H9 (cell line): ENCODE data around the gene CCNT2. TPM values are rescaled to one million over a fixed set of nuclear protein-coding genes. Genes with fewer than 3 reads are reported as not detected.

Experiments
- DNase-seq: peaks from one replicate; pipeline ENCODE4 v3.0.0-alpha.2; 2017
- H2AFZ ChIP-seq: one replicate; pipeline ENCODE4 v1.6.1; 2013; ENCODE audit warnings: mild to moderate bottlenecking, low read length, control low read depth, moderate library complexity
- H2AK5ac ChIP-seq: 2 replicates; pipeline ENCODE4 v1.6.1; 2013; ENCODE audit warnings: low read length, control low read depth, mixed read lengths; ENCODE audit not compliant: insufficient read length
- H2BK120ac ChIP-seq: one replicate; pipeline ENCODE4 v1.6.1; 2013; ENCODE audit warnings: low read depth, mild to moderate bottlenecking, low read length, control low read depth, inconsistent platforms; ENCODE audit not compliant: poor library complexity, severe bottlenecking
- H2BK12ac ChIP-seq: 2 replicates; pipeline ENCODE4 v1.6.1; 2013; ENCODE audit warnings: low read length, control low read depth, mixed read lengths, low read depth; ENCODE audit not compliant: insufficient read length
- H2BK15ac ChIP-seq: 2 replicates; pipeline ENCODE4 v1.6.1; 2013; ENCODE audit warnings: low read depth, low read length, control low read depth
- H2BK20ac ChIP-seq: one replicate; pipeline ENCODE4 v1.6.1; 2013; ENCODE audit warnings: low read depth, mild to moderate bottlenecking, low read length, control low read depth, inconsistent platforms; ENCODE audit not compliant: poor library complexity, severe bottlenecking
- H2BK5ac ChIP-seq: 2 replicates; pipeline ENCODE4 v1.6.1; 2013; ENCODE audit warnings: low read length, control low read depth, mixed read lengths; ENCODE audit not compliant: insufficient read length
- H3K14ac ChIP-seq: 2 replicates; pipeline ENCODE4 v1.6.1; 2013; ENCODE audit warnings: low read length, control low read depth; ENCODE audit not compliant: insufficient read depth
- H3K18ac ChIP-seq: 2 replicates; pipeline ENCODE4 v1.6.1; 2013; ENCODE audit warnings: low read depth, mild to moderate bottlenecking, mixed read lengths, low read length, control low read depth; ENCODE audit not compliant: insufficient read length
- H3K23ac ChIP-seq: 2 replicates; pipeline ENCODE4 v1.6.1; 2013; ENCODE audit warnings: low read length, control low read depth, mixed read lengths, low read depth; ENCODE audit not compliant: insufficient read length
- H3K23me2 ChIP-seq: 2 replicates; pipeline ENCODE4 v1.6.1; 2013; ENCODE audit warnings: low read depth, mild to moderate bottlenecking, mixed read lengths, low read length, control low read depth; ENCODE audit not compliant: insufficient read length, poor library complexity, severe bottlenecking
- H3K27ac ChIP-seq: 2 replicates; pipeline ENCODE4 v1.5.1; 2013; ENCODE audit warnings: low read length, control low read depth, mixed read lengths, low read depth; ENCODE audit not compliant: insufficient read length
- H3K27me3 ChIP-seq: 2 replicates; pipeline ENCODE4 v1.6.1; 2013; ENCODE audit warnings: low read length, control low read depth, inconsistent platforms; ENCODE audit not compliant: insufficient read depth
- H3K4ac ChIP-seq: 2 replicates; pipeline ENCODE4 v1.6.1; 2013; ENCODE audit warnings: low read depth, mild to moderate bottlenecking, control low read depth, inconsistent platforms, low read length, moderate library complexity
- H3K4me1 ChIP-seq: 2 replicates; pipeline ENCODE4 v1.6.1; 2013; ENCODE audit warnings: low read length, control low read depth, inconsistent platforms; ENCODE audit not compliant: insufficient read depth
- H3K4me2 ChIP-seq: 2 replicates; pipeline ENCODE4 v1.6.1; 2013; ENCODE audit warnings: low read length, control low read depth, mixed read lengths; ENCODE audit not compliant: insufficient read length, insufficient read depth
- H3K56ac ChIP-seq: 2 replicates; pipeline ENCODE4 v1.6.1; 2013; ENCODE audit warnings: low read depth, mild to moderate bottlenecking, mixed read lengths, low read length, control low read depth; ENCODE audit not compliant: insufficient read length
- H3K79me1 ChIP-seq: 2 replicates; pipeline ENCODE4 v1.6.1; 2013; ENCODE audit warnings: low read depth, mild to moderate bottlenecking, moderate library complexity, low read length, control low read depth, inconsistent platforms; ENCODE audit not compliant: insufficient read depth, poor library complexity, severe bottlenecking
- H3K79me2 ChIP-seq: 2 replicates; pipeline ENCODE4 v1.6.1; 2013; ENCODE audit warnings: low read length, control low read depth, inconsistent platforms; ENCODE audit not compliant: insufficient read depth
- H3K9ac ChIP-seq: 2 replicates; pipeline ENCODE4 v1.6.1; 2013; ENCODE audit warnings: low read length, control low read depth, mixed read lengths; ENCODE audit not compliant: insufficient read length; ENCODE audit errors: extremely low read depth
- H3K9me3 ChIP-seq: one replicate; pipeline ENCODE4 v1.6.1; 2013; ENCODE audit warnings: low read depth, low read length, inconsistent platforms; ENCODE audit not compliant: control insufficient read depth
- H3T11ph ChIP-seq: one replicate; pipeline ENCODE4 v1.6.1; 2013; ENCODE audit warnings: mild to moderate bottlenecking, low read length, control low read depth, inconsistent platforms
- H4K20me1 ChIP-seq: one replicate; pipeline ENCODE4 v1.6.1; 2013; ENCODE audit not compliant: control insufficient read depth, insufficient read length, insufficient read depth
- H4K5ac ChIP-seq: 2 replicates; pipeline ENCODE4 v1.6.1; 2013; ENCODE audit warnings: low read depth, mild to moderate bottlenecking, mixed read lengths, low read length, control low read depth; ENCODE audit not compliant: insufficient read length
- H4K8ac ChIP-seq: replicated peaks from 2 replicates; pipeline ENCODE4 v1.6.1; 2013; ENCODE audit warnings: low read length, control low read depth, mixed read lengths, low read depth; ENCODE audit not compliant: insufficient read length
- H4K91ac ChIP-seq: 2 replicates; pipeline ENCODE4 v1.6.1; 2013; ENCODE audit warnings: low read depth, mild to moderate bottlenecking, moderate library complexity, mixed read lengths, low read length, control low read depth; ENCODE audit not compliant: insufficient read length
- H3K27ac Mint-ChIP-seq, 3 experiments: 2 replicates in 2 of 3; 3 replicates in 1 of 3; pipeline ENCODE4 v1.8.0; 2020 to 2021; ENCODE audit warnings: mixed read lengths in 3 of 3, mild to moderate bottlenecking in 1 of 3, moderate library complexity in 1 of 3
- H3K27me3 Mint-ChIP-seq: 2 replicates; pipeline ENCODE4 v1.8.0; 2021; ENCODE audit warnings: low read depth, mild to moderate bottlenecking, moderate library complexity, mixed read lengths
- H3K36me3 Mint-ChIP-seq, 3 experiments: 2 replicates in 2 of 3; 3 replicates in 1 of 3; pipeline ENCODE4 v1.8.0; 2020 to 2021; ENCODE audit warnings: low read depth in 3 of 3, mixed read lengths in 3 of 3; ENCODE audit not compliant: insufficient read depth in 1 of 3
- H3K4me1 Mint-ChIP-seq, 2 experiments: 2 replicates each; pipeline ENCODE4 v1.8.0; 2020; ENCODE audit warnings: mixed read lengths in 2 of 2
- H3K4me3 Mint-ChIP-seq, 2 experiments: 2 replicates in 1 of 2; 3 replicates in 1 of 2; pipeline ENCODE4 v1.8.0; 2020 to 2021; ENCODE audit warnings: mild to moderate bottlenecking in 2 of 2, mixed read lengths in 2 of 2, moderate library complexity in 1 of 2
- H3K9me3 Mint-ChIP-seq, 2 experiments: 2 replicates in 1 of 2; 3 replicates in 1 of 2; pipeline ENCODE4 v1.8.0; 2020; ENCODE audit warnings: mild to moderate bottlenecking in 2 of 2, mixed read lengths in 2 of 2, moderate library complexity in 1 of 2
- WGBS: extraction: QIAGEN DNeasy Blood & Tissue Kit; methylation state at CpG from one replicate; pipeline ENCODE4 v1.1.7; 2013; ENCODE audit warnings: missing lambda C conversion rate, low lambda C conversion rate, mixed read lengths; ENCODE audit not compliant: insufficient read length; ENCODE audit errors: extremely low coverage; 5-methylcytosine and 5-hydroxymethylcytosine counted together
- total RNA-seq: library from RNA; stranded (reverse); gene quantifications from 2 replicates; pipeline ENCODE4 v1.2.1, GENCODE V29; 2021
- TF ChIP-seq, protein P1 (sequence below): fragments of 200-600 bp; sonication (generic); conservative IDR thresholded peaks from 3 replicates; pipeline ENCODE4 v1.8.0; 2021; ENCODE audit warnings: antibody characterized with exemption, mild to moderate bottlenecking

CCNT2 gene
- total RNA-seq, 1 experiment from 2014 or later = 42.0 TPM

DNA sequence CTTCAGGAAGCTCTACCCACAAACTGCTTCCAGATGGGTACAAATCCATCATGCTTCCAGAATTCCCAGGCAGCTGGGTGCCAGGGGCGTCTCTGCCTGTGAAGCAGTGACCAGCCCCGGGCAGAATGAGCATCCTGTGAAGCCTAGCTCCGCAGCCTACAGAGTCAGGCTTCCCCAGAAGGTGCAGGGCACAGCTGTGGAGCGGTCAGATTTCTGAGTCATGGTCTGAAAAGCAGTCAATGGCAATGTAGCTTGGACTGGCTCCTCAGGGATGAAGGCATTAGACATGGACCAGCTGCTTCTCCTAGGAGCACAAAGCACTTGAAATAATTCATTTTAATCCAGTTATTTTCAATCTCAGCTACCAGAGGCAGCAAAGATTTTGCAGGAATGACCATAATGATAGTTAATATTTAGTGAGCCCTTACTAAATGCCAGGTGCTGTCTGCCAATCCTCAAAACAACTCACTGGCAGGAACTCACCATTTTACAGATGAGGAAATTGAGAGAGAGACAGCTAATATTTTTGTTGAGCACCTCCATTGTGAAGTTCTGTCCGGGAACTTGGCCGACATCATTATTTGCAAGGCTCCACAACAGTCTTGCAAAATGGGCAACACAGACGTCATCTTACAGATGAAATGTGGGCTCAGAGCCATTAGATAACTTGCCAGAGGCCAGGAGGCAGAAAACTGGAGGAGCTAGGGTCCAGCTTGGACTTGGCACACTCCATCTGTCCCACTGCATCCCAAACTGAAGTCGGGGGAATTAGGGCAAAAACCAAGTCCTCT, 48.5 kb upstream of the CCNT2 start:
- Histone ChIP-seq H3K4me2 (no peak overlapping the region), H4K5ac (no peak overlapping the region), H4K20me1 (no peaks in the 10 kb centered on the region), H3K27ac (no peak overlapping the region), H4K91ac (no peak overlapping the region), H4K8ac (no peak overlapping the region), H3K27me3 (no peaks in the 10 kb centered on the region), H3K18ac (no peak overlapping the region), H3K9me3 (no peaks in the 10 kb centered on the region), H3K23me2 (no peaks in the 10 kb centered on the region), H3K14ac (no peak overlapping the region), H3K4me1 (no peaks in the 10 kb centered on the region), H2AK5ac (no peak overlapping the region), H2BK20ac (no peak overlapping the region), H3K9ac (no peak overlapping the region), H3K23ac (no peak overlapping the region), H3K4ac (no peak overlapping the region), H3T11ph (no peak overlapping the region), H2BK120ac (no peak overlapping the region), H3K79me1 (no peaks in the 10 kb centered on the region), H2AFZ (no peak overlapping the region), H3K56ac (no peak overlapping the region), H2BK12ac (no peak overlapping the region), H2BK5ac (no peak overlapping the region), H3K79me2 (no peaks in the 10 kb centered on the region), H2BK15ac (no peak overlapping the region)
- Mint-ChIP-seq H3K4me3 (no peak overlapping the region), H3K4me1 (no peaks in the 10 kb centered on the region; a peak in 1 of 4 replicates), H3K9me3 (peaks cover 0 to 3% of the 10 kb centered on the region in 2 experiments; a peak in 2 of 5 replicates), H3K36me3 (no peaks in the 10 kb centered on the region; a peak in 1 of 7 replicates), H3K27me3 (no peaks in the 10 kb centered on the region), H3K27ac (no peak overlapping the region)
- WGBS = no CpG with 5 or more reads among the region's 8 CpGs
- DNase-seq = no peak
- TF ChIP-seq, protein P1, sequence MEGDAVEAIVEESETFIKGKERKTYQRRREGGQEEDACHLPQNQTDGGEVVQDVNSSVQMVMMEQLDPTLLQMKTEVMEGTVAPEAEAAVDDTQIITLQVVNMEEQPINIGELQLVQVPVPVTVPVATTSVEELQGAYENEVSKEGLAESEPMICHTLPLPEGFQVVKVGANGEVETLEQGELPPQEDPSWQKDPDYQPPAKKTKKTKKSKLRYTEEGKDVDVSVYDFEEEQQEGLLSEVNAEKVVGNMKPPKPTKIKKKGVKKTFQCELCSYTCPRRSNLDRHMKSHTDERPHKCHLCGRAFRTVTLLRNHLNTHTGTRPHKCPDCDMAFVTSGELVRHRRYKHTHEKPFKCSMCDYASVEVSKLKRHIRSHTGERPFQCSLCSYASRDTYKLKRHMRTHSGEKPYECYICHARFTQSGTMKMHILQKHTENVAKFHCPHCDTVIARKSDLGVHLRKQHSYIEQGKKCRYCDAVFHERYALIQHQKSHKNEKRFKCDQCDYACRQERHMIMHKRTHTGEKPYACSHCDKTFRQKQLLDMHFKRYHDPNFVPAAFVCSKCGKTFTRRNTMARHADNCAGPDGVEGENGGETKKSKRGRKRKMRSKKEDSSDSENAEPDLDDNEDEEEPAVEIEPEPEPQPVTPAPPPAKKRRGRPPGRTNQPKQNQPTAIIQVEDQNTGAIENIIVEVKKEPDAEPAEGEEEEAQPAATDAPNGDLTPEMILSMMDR = no peak
